ENCODE results near the gene VHLL.

- TF ChIP-seq, protein P1, sequence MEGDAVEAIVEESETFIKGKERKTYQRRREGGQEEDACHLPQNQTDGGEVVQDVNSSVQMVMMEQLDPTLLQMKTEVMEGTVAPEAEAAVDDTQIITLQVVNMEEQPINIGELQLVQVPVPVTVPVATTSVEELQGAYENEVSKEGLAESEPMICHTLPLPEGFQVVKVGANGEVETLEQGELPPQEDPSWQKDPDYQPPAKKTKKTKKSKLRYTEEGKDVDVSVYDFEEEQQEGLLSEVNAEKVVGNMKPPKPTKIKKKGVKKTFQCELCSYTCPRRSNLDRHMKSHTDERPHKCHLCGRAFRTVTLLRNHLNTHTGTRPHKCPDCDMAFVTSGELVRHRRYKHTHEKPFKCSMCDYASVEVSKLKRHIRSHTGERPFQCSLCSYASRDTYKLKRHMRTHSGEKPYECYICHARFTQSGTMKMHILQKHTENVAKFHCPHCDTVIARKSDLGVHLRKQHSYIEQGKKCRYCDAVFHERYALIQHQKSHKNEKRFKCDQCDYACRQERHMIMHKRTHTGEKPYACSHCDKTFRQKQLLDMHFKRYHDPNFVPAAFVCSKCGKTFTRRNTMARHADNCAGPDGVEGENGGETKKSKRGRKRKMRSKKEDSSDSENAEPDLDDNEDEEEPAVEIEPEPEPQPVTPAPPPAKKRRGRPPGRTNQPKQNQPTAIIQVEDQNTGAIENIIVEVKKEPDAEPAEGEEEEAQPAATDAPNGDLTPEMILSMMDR (IDR thresholded peaks at IDR 0.05): no peak
- TF ChIP-seq POLR2A (IDR thresholded peaks at IDR 0.05): no peak
Observed at GRCh38 chr1:156298852-156299357, at the start of gene VHLL.

Data from uterus (tissue), 2 donors.